ENCODE data around the gene LYRM7. TPM values are rescaled to one million over a fixed set of nuclear protein-coding genes. Genes with fewer than 3 reads are reported as not detected.

The LYRM7 gene
- total RNA-seq, 1 donor from 2014 or later = 6.0 TPM

DNA sequence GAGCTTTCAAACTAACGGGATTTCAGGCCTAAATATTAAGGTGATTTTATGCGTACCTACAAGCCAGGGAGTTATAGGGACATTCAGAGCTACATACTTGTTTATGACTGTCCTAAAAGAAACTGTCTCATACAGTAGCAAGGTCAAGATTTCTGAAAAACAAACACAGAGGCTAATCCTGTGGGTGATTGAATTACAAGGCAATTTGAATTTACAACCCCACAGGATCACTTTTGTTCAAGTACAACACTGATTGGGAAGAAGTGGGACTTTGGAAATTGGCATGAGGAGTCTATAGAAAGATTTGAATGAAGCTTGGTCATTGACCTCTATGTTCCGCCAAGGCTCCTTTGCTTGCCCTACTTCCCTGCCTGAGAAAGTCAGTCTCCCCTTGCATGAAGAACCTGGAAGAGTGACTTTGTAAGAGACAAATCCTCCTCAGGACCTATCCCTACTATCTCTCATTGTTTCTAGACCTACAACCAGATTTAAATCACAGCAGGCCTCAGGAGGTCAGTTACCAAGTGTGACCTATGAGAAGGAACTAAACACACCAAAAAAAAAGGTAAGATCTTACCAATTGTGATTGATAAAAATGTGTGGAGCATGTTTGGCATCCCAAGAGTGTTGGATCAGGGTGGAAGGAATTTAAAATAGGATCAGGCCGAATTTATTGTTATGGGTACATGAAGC lies 54.7 kb downstream of the LYRM7 start:
- H3K36me3 ChIP-seq = no peaks in the 10 kb centered on the region
- TF ChIP-seq CTCF (IDR thresholded peaks at IDR 0.05) = no peak
- intact Hi-C loops (cut with DNase I) = no loop called here
- no peaks in the 10 kb centered on the region for H3K4me1 ChIP-seq
- ATAC-seq (no peak), DNase-seq (no peak)
- H3K4me3 ChIP-seq = no peak overlapping the region
- H3K27me3 ChIP-seq = no peaks in the 10 kb centered on the region
- no peak overlapping the region for H3K27ac ChIP-seq
- H3K9me3 ChIP-seq = no peaks in the 10 kb centered on the region

DNA sequence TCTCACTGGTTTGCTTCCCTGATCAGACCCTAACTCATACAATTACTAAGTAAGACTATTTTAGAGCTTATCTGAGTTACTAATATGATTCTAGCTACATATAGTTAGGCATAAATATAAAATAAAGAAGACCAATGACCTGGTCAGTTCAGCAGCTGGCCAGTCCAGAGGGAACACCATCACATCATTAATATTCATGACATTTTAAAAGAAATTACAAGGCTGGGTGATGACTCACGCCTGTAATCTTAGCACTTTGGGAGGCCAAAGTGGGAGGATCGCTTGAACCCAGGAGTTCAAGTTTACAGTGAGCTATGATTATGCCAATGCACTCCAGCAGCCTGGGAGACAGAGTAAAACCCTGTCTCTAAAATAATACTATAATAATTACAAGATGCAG lies 56.2 kb downstream of the LYRM7 start:
- intact Hi-C loops (cut with DNase I) = no loop called here

DNA sequence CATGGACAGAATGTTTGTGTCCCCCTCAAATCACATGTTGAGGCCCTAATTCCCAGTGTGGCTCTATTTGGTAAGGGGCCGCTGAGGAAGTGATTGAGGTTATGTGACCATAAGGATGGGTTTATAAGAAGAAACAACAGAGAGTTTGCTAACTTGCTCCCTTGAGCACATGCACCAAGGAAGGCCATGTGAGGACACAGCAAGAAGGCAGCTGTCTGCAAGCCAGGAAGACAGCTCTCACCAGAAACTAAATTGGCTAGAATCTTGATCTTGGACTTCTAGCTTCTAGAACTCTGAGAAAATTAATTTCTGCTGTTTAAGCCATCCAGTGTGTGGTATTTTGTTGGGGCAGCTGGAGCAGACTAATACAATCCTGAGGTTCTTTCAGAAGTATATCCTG lies 57.9 kb downstream of the LYRM7 start:
- Histone ChIP-seq H3K36me3 (no peaks in the 10 kb centered on the region), H3K27ac (no peak overlapping the region), H3K27me3 (no peaks in the 10 kb centered on the region), H3K9me3 (no peaks in the 10 kb centered on the region), H3K4me3 (no peak overlapping the region), H3K4me1 (no peaks in the 10 kb centered on the region)
- no peak for ATAC-seq
- no peak for TF ChIP-seq CTCF (IDR thresholded peaks at IDR 0.05)
- intact Hi-C loops (cut with DNase I) = no loop called here
- DNase-seq = no peak

More for the DNA sequence above, 56.2 kb downstream of the LYRM7 start:
- no peaks in the 10 kb centered on the region for H3K36me3 ChIP-seq
- ATAC-seq (no peak), DNase-seq (no peak)
- no peaks in the 10 kb centered on the region for H3K27me3 ChIP-seq
- H3K4me1 ChIP-seq = no peaks in the 10 kb centered on the region
- no peak for TF ChIP-seq CTCF (IDR thresholded peaks at IDR 0.05)
- H3K27ac ChIP-seq = no peak overlapping the region
- no peak overlapping the region for H3K4me3 ChIP-seq
- no peaks in the 10 kb centered on the region for H3K9me3 ChIP-seq

- H3K4me1 ChIP-seq = no peaks in the 10 kb centered on the region
- ATAC-seq (no peak), DNase-seq (no peak)
- H3K27ac ChIP-seq = no peak overlapping the region
- TF ChIP-seq CTCF (IDR thresholded peaks at IDR 0.05) = no peak
- H3K27me3 ChIP-seq = no peaks in the 10 kb centered on the region
- H3K36me3 ChIP-seq = no peaks in the 10 kb centered on the region
- no peaks in the 10 kb centered on the region for H3K9me3 ChIP-seq
- intact Hi-C loops (cut with DNase I) = no loop called here
- no peak overlapping the region for H3K4me3 ChIP-seq
Observed at GRCh38 chr5:131229623-131230022, 58.9 kb downstream of the LYRM7 start.

DNA sequence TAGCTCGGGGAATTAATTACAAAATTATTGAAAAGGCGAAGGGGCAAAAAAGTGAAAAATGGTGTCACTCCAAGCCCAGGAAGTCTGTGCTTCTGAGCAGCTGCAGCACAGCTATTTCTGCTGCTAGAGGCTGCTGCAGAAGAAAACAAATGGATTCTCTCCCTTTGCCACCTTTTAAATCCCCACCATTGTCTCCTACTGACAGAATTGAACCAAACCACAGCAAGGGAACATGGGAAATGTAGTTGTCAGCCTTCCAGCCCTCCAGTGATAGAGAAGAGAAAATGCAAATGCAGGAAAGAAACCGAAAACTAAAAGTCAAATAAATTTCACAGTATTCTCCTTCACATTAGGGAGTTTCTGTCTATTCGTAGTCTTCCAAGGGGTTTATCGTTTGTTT lies 59.7 kb downstream of the LYRM7 start:
- ATAC-seq (no peak), DNase-seq (no peak)
- Histone ChIP-seq H3K27me3 (no peaks in the 10 kb centered on the region), H3K4me1 (no peaks in the 10 kb centered on the region), H3K36me3 (no peaks in the 10 kb centered on the region), H3K9me3 (no peaks in the 10 kb centered on the region), H3K27ac (no peak overlapping the region), H3K4me3 (no peak overlapping the region)
- intact Hi-C loops (cut with DNase I) = no loop called here
- no peak for TF ChIP-seq CTCF (IDR thresholded peaks at IDR 0.05)

DNA sequence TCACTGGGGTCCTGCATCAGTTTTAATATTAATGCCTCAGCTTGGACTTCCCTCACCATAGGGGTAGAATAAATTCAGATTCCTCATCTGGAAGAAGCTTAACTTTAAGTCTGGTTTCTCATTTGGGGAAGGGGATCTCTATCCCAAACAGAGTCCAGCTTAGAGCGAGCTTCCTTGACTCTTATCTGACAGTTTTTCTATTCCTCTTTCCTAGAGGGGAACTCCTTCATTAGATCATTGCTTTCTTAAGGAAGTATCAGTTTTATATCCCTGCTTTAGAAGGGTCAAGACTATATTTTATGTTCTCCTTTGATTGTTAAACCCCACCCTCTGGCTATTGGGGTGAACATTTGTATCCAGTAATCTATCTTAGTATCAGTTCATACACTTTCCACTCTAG lies 68.9 kb downstream of the LYRM7 start:
- no peaks in the 10 kb centered on the region for H3K4me1 ChIP-seq
- no peaks in the 10 kb centered on the region for H3K9me3 ChIP-seq
- DNase-seq = no peak
- no peak overlapping the region for H3K4me3 ChIP-seq
- no peak for TF ChIP-seq CTCF (IDR thresholded peaks at IDR 0.05)
- H3K36me3 ChIP-seq = no peaks in the 10 kb centered on the region
- H3K27me3 ChIP-seq = no peaks in the 10 kb centered on the region
- no peak for ATAC-seq
- H3K27ac ChIP-seq = no peak overlapping the region
- intact Hi-C loops (cut with DNase I) = no loop called here
